ENCODE data around the gene TBC1D14. TPM values are rescaled to one million over a fixed set of nuclear protein-coding genes. Genes with fewer than 3 reads are reported as not detected.
A peak's percentile ranks its signal among the peaks of the same experiment; 100 is the strongest.

Gene TBC1D14
- total and polyA plus RNA-seq, 10 donors, result 13.7 to 114 (median 68.4) TPM

- 68 to 81% (median 76%) methylated on average over 20 of the region's 20 CpGs for WGBS, 5 donors
- H3K36me3 ChIP-seq, result peaks cover 0 to 12% (median 0%) of the 10 kb centered on the region in 6 donors
- H3K4me3 ChIP-seq, result no peak overlapping the region
- no peaks in the 10 kb centered on the region for H3K9me3 ChIP-seq
- H3K27me3 ChIP-seq (replicated peaks in 1 of 7), result no peaks in the 10 kb centered on the region
- TF ChIP-seq POLR2A (IDR thresholded peaks at IDR 0.05), result no peak
- peak in 1 of 3 donors; percentile 10 for TF ChIP-seq POLR2AphosphoS5 (IDR thresholded peaks at IDR 0.05)
- no peak for TF ChIP-seq CTCF (IDR thresholded peaks at IDR 0.05 in 8 of 11, conservative IDR thresholded peaks at IDR 0.05 in 3 of 11)
- peak overlapping the region in 6 of 8 donors; percentile 4 to 94 (median 57) for H3K27ac ChIP-seq
- peaks cover 41 to 70% (median 59%) of the 10 kb centered on the region in 6 donors for H3K4me1 ChIP-seq
- DNase-seq, result peak; percentile 75
- intact Hi-C loops (cut with DNase I; ENCODE audit: low total_unique reads), result no loop called here
These were observed 34.9 kb downstream of the TBC1D14 start for GRCh38 chr4:6944301-6945051.

- intact Hi-C loops (cut with DNase I; ENCODE audit: low total_unique reads), result no loop called here
- Histone ChIP-seq H3K9me3 (no peaks in the 10 kb centered on the region), H3K36me3 (peaks cover 0 to 12% (median 0%) of the 10 kb centered on the region in 6 donors), H3K4me1 (peaks cover 35 to 70% (median 53%) of the 10 kb centered on the region in 6 donors), H3K27ac (peak overlapping the region in 4 of 8 donors; percentile 22 to 94 (median 92)), H3K4me3 (no peak overlapping the region), H3K27me3 (replicated peaks in 1 of 7) (no peaks in the 10 kb centered on the region)
- no peak for DNase-seq
- TF ChIP-seq CTCF (IDR thresholded peaks at IDR 0.05 in 8 of 11, conservative IDR thresholded peaks at IDR 0.05 in 3 of 11) (no peak), POLR2A (IDR thresholded peaks at IDR 0.05) (no peak), POLR2AphosphoS5 (IDR thresholded peaks at IDR 0.05) (no peak)
- 94 to 100% (median 97%) methylated on average over 2 of the region's 2 CpGs for WGBS, 5 donors
These were observed 35.4 kb downstream of the TBC1D14 start for GRCh38 chr4:6945052-6945409.

- H3K27me3 ChIP-seq (replicated peaks in 1 of 7), result no peaks in the 10 kb centered on the region
- no peaks in the 10 kb centered on the region for H3K9me3 ChIP-seq
- WGBS, 5 donors, result 96 to 98% (median 97%) methylated on average over 7 of the region's 7 CpGs
- H3K4me1 ChIP-seq, result peaks cover 23 to 70% (median 39%) of the 10 kb centered on the region in 6 donors
- H3K4me3 ChIP-seq, result no peak overlapping the region
- DNase-seq, result no peak
- no peak for TF ChIP-seq POLR2A (IDR thresholded peaks at IDR 0.05)
- TF ChIP-seq CTCF (IDR thresholded peaks at IDR 0.05 in 8 of 11, conservative IDR thresholded peaks at IDR 0.05 in 3 of 11), result no peak
- TF ChIP-seq POLR2AphosphoS5 (IDR thresholded peaks at IDR 0.05), result no peak
- peaks cover 0 to 12% (median 0%) of the 10 kb centered on the region in 6 donors for H3K36me3 ChIP-seq
- intact Hi-C loops (cut with DNase I; ENCODE audit: low total_unique reads), result no loop called here
- no peak overlapping the region for H3K27ac ChIP-seq
These were observed 36.9 kb downstream of the TBC1D14 start for GRCh38 chr4:6946497-6946896.

GRCh38 chr4:6948134-6948460 is 38.5 kb downstream of the TBC1D14 start:
- Histone ChIP-seq H3K4me3 (no peak overlapping the region), H3K27me3 (replicated peaks in 1 of 7) (no peaks in the 10 kb centered on the region), H3K36me3 (peaks cover 0 to 12% (median 0%) of the 10 kb centered on the region in 6 donors), H3K4me1 (peaks cover 8 to 70% (median 34%) of the 10 kb centered on the region in 6 donors), H3K9me3 (no peaks in the 10 kb centered on the region), H3K27ac (no peak overlapping the region)
- 83 to 97% (median 88%) methylated on average over 3 of the region's 3 CpGs for WGBS, 5 donors
- TF ChIP-seq POLR2A (IDR thresholded peaks at IDR 0.05) (no peak), CTCF (IDR thresholded peaks at IDR 0.05 in 8 of 11, conservative IDR thresholded peaks at IDR 0.05 in 3 of 11) (no peak), POLR2AphosphoS5 (IDR thresholded peaks at IDR 0.05) (no peak)
- no peak for DNase-seq
- intact Hi-C loops (cut with DNase I; ENCODE audit: low total_unique reads), result no loop called here

Data from spleen (tissue), 11 donors.